K562 (cell line): Measurements from ENCODE around the gene CMTM1. TPM values are rescaled to one million over a fixed set of nuclear protein-coding genes. Genes with fewer than 3 reads are reported as not detected.
A peak's percentile ranks its signal among the peaks of the same experiment; 100 is the strongest.

Source experiments
- ATF1 ChIP-seq, 2 experiments: fragments of 450-650 bp in 1 of 2; IDR thresholded peaks; 2 replicates each; pipeline ENCODE4 v1.6.1; 2016; ENCODE audit warnings: missing compliant biosample characterization in 1 of 2, missing genetic modification characterization in 1 of 2
- EGR1 ChIP-seq: fragments of 450-650 bp; conservative IDR thresholded peaks from 2 replicates; pipeline ENCODE4 v1.6.1; 2017; ENCODE audit warnings: mild to moderate bottlenecking
- ETV1 ChIP-seq: fragments of 450-650 bp; conservative IDR thresholded peaks from 2 replicates; pipeline ENCODE4 v1.6.1; 2016; ENCODE audit warnings: missing genetic modification characterization, control low read depth, low read depth, missing compliant biosample characterization
- FOXJ2 ChIP-seq: fragments of 200-800 bp; sonication (Bioruptor generic); IDR thresholded peaks from 2 replicates; pipeline ENCODE4 v1.6.1; 2016; ENCODE audit warnings: missing genetic modification characterization, missing compliant biosample characterization
- JUN ChIP-seq, 2 experiments: sonication (generic) in 1 of 2; formaldehyde crosslinking in 1 of 2; IDR thresholded peaks; 2 replicates each; pipeline versions ENCODE4 v1.6.1 to v1.8.0; 2012 to 2022; ENCODE audit warnings: borderline replicate concordance in 2 of 2, mild to moderate bottlenecking in 2 of 2, improper control_type of control experiment in 1 of 2, low read depth in 1 of 2, low read length in 1 of 2, missing genetic modification reagents in 1 of 2
- JUNB ChIP-seq: fragments of 450-650 bp; formaldehyde crosslinking; conservative IDR thresholded peaks from 2 replicates; pipeline ENCODE4 v1.4.0; 2020; ENCODE audit warnings: mild to moderate bottlenecking
- KDM1A ChIP-seq, 2 experiments: fragments of 450-650 bp; IDR thresholded peaks; 2 replicates each; pipeline ENCODE4 v1.6.1; 2016; ENCODE audit warnings: mild to moderate bottlenecking in 2 of 2
- MLX ChIP-seq, 2 experiments: fragments of 450-650 bp in 1 of 2; sonication (generic) in 1 of 2; formaldehyde crosslinking; conservative IDR thresholded peaks; 2 replicates each; pipeline versions ENCODE4 v1.4.0 to v1.8.1; 2020 to 2022; ENCODE audit warnings: mild to moderate bottlenecking in 1 of 2, missing genetic modification reagents in 1 of 2
- MTA2 ChIP-seq: fragments of 450-650 bp; IDR thresholded peaks from 2 replicates; pipeline ENCODE4 v1.6.1; 2016; ENCODE audit warnings: low read depth
- NCOA1 ChIP-seq: fragments of 450-650 bp; IDR thresholded peaks from 2 replicates; pipeline ENCODE4 v1.6.1; 2016; ENCODE audit warnings: low read depth
- NCOA2 ChIP-seq, 2 experiments: fragments of 450-650 bp; IDR thresholded peaks; 2 replicates each; pipeline ENCODE4 v1.6.1; 2018; ENCODE audit warnings: mild to moderate bottlenecking in 2 of 2, moderate library complexity in 1 of 2; ENCODE audit not compliant: partially characterized antibody in 2 of 2
- PBX2 ChIP-seq, 2 experiments: IDR thresholded peaks in 1 of 2; conservative IDR thresholded peaks in 1 of 2; 2 replicates each; pipeline ENCODE4 v1.6.1; 2016; ENCODE audit warnings: low read depth in 2 of 2, mild to moderate bottlenecking in 1 of 2, missing compliant biosample characterization in 1 of 2, missing genetic modification characterization in 1 of 2, moderate library complexity in 1 of 2
- PPARD ChIP-seq: fragments of 250-450 bp; sonication (Bioruptor Pico); IDR thresholded peaks from 2 replicates; pipeline ENCODE4 v1.8.0; 2022; ENCODE audit warnings: inconsistent platforms, mild to moderate bottlenecking, moderate library complexity
- RBM15 ChIP-seq: fragments of 200-400 bp; formaldehyde crosslinking; IDR thresholded peaks from 2 replicates; pipeline ENCODE4 v1.6.1; 2018; ENCODE audit warnings: mild to moderate bottlenecking, low read length, moderate library complexity; ENCODE audit not compliant: insufficient read depth
- STAT5A ChIP-seq: IDR thresholded peaks from 2 replicates; pipeline ENCODE4 v1.6.1; 2012; ENCODE audit warnings: low read length, inconsistent platforms, borderline replicate concordance
- TCF7 ChIP-seq: sonication (generic); IDR thresholded peaks from 2 replicates; pipeline ENCODE4 v1.6.1; 2016; ENCODE audit warnings: antibody characterized with exemption, borderline replicate concordance
- TOE1 ChIP-seq, 2 experiments: fragments of 450-650 bp in 1 of 2; sonication (generic) in 1 of 2; formaldehyde crosslinking in 1 of 2; IDR thresholded peaks; 2 replicates each; pipeline versions ENCODE4 v1.7.1 to v1.8.0; 2016 to 2022; ENCODE audit warnings: borderline replicate concordance in 2 of 2, mild to moderate bottlenecking in 2 of 2, antibody characterized with exemption in 1 of 2, inconsistent platforms in 1 of 2, low read depth in 1 of 2, missing genetic modification reagents in 1 of 2, moderate library complexity in 1 of 2
- USF1 ChIP-seq: sonication (generic); formaldehyde crosslinking; IDR thresholded peaks from 2 replicates; pipeline ENCODE4 v1.9.0; 2022; ENCODE audit warnings: mild to moderate bottlenecking, missing genetic modification reagents
- ZNF12 ChIP-seq: sonication (generic); formaldehyde crosslinking; IDR thresholded peaks from 2 replicates; pipeline ENCODE4 v1.4.0; 2020; ENCODE audit warnings: mild to moderate bottlenecking, missing genetic modification reagents
- polyA plus RNA-seq, 8 experiments: library from polyadenylated mRNA; depleted of rRNA in 4 of 8; stranded (reverse) in 5 of 8; unstranded in 3 of 8; fragments of >200 nt; fragmentation: Nextera tagmentation in 2 of 8; fragmentation: Illumina TruSeq in 1 of 8; extraction: Ambion mirVana in 2 of 8; extraction: Trizol in 1 of 8; gene quantifications; 2 replicates each; pipeline versions ENCODE4 v1.2.1 to v1.2.3, GENCODE V29; 2011 to 2014; ENCODE audit warnings: inconsistent platforms in 1 of 8, missing spikeins in 1 of 8
- total RNA-seq, 7 experiments: library from RNA; depleted of rRNA in 6 of 7; stranded (reverse); fragments of >200 nt in 6 of 7; fragmentation: Illumina TruSeq in 2 of 7; extraction: Trizol in 2 of 7; gene quantifications; 2 replicates each; pipeline versions ENCODE4 v1.2.1 to v1.2.3, GENCODE V29; 2011 to 2021; ENCODE audit warnings: low replicate concordance in 1 of 7

Gene CMTM1
- total and polyA plus RNA-seq, 9 of the 15 experiments (the other 6 are each of a cell fraction or from before 2014, with no cell fraction given): 0.25 to 2.6 (median 1.1) TPM; not detected in 2

GRCh38 chr16:66619534-66620428 lies 53.5 kb downstream of the CMTM1 start (continued):
- TF ChIP-seq TOE1 (IDR thresholded peaks at IDR 0.05; ENCODE audit: borderline replicate concordance) (no peak), TOE1 (CRISPR knock-in tag; IDR thresholded peaks at IDR 0.05; ENCODE audit: borderline replicate concordance, low read depth) (no peak), NCOA2 (IDR thresholded peaks at IDR 0.05; ENCODE audit: partially characterized antibody in 2 of 2) (no peak), TCF7 (no peak), JUN (IDR thresholded peaks at IDR 0.05; ENCODE audit: borderline replicate concordance, low read depth, low read length) (no peak), JUN (CRISPR knock-in tag; IDR thresholded peaks at IDR 0.05; ENCODE audit: borderline replicate concordance) (peak; percentile 75; the same call in 1 of the 2 replicates), RBM15 (no peak), NCOA1 (no peak), ETV1 (tag) (peak; percentile 72), ZNF12 (0 out of 2 replicates have a peak, but pooled peaks have one; percentile 33), PPARD (no peak), JUNB (no peak), PBX2 (CRISPR knock-in tag; IDR thresholded peaks at IDR 0.05; ENCODE audit: low read depth) (no peak), PBX2 (tag; conservative IDR thresholded peaks at IDR 0.05; ENCODE audit: low read depth) (no peak), KDM1A (IDR thresholded peaks at IDR 0.05) (no peak), FOXJ2 (0 out of 2 replicates have a peak, but pooled peaks have one; percentile 26), EGR1 (no peak), MLX (CRISPR knock-in tag; conservative IDR thresholded peaks at IDR 0.05) (no peak), STAT5A (no peak), MTA2 (no peak), USF1 (CRISPR knock-in tag) (peak; percentile 48; the same call in 1 of the 2 replicates), ATF1 (CRISPR knock-in tag; IDR thresholded peaks at IDR 0.05) (no peak), ATF1 (tag; IDR thresholded peaks at IDR 0.05) (peak; percentile 76)
